H1 (cell line): ENCODE results near the gene HIPK2. TPM values are rescaled to one million over a fixed set of nuclear protein-coding genes. Genes with fewer than 3 reads are reported as not detected.

Source experiments
- CTBP2 ChIP-seq: IDR thresholded peaks from 2 replicates; pipeline ENCODE4 v1.7.0; 2011; ENCODE audit warnings: borderline replicate concordance, mild to moderate bottlenecking, moderate library complexity, mixed read lengths, low read length; ENCODE audit not compliant: insufficient read depth, insufficient read length
- KDM5A ChIP-seq: fragments of 200-600 bp; IDR thresholded peaks from 2 replicates; pipeline ENCODE4 v1.7.1; 2012; ENCODE audit warnings: mild to moderate bottlenecking, low read length, inconsistent platforms, mixed read lengths
- NRF1 ChIP-seq: IDR thresholded peaks from 2 replicates; pipeline ENCODE4 v1.6.1; 2011; ENCODE audit warnings: mild to moderate bottlenecking, low read depth, low read length, improper control_type of control experiment
- SIN3A ChIP-seq, 2 experiments: IDR thresholded peaks in 1 of 2; conservative IDR thresholded peaks in 1 of 2; 2 replicates each; pipeline ENCODE4 v1.6.1; 2011 to 2012; ENCODE audit warnings: low read length in 2 of 2, improper control_type of control experiment in 1 of 2, low read depth in 1 of 2, mild to moderate bottlenecking in 1 of 2
- SP2 ChIP-seq: IDR thresholded peaks from 2 replicates; pipeline ENCODE4 v1.6.1; 2012; ENCODE audit warnings: mild to moderate bottlenecking, low read length, inconsistent platforms
- polyA plus RNA-seq, 7 experiments: library from polyadenylated mRNA; depleted of rRNA in 3 of 7; stranded (reverse) in 5 of 7; unstranded in 2 of 7; fragments of >200 nt in 5 of 7; fragments of 200-250 nt in 2 of 7; gene quantifications; 1 replicate in 5 of 7; 2 replicates in 1 of 7; 4 replicates in 1 of 7; pipeline versions ENCODE4 v1.2.1 to v1.2.3, GENCODE V29; 2011 to 2013; ENCODE audit warnings: missing spikeins in 2 of 7, mixed read lengths in 2 of 7
- total RNA-seq: library from RNA; stranded (reverse); fragmentation: NEBNext Ultra II Directional; extraction: Animal tissue kit (Norgen Biotek cat#: 25700); gene quantifications from 2 replicates; pipeline ENCODE4 v1.2.1, GENCODE V29; 2021

The HIPK2 gene
- total and polyA plus RNA-seq, 2 of the 8 experiments (the other 6 are each of a cell fraction or from before 2014, with no cell fraction given) = 8.3 to 24.3 TPM

- TF ChIP-seq KDM5A = no peak
- TF ChIP-seq SP2 = no peak
- TF ChIP-seq NRF1 = no peak
- no peak for TF ChIP-seq CTBP2
- TF ChIP-seq SIN3A (conservative IDR thresholded peaks at IDR 0.05 in 1 of 2, IDR thresholded peaks at IDR 0.05 in 1 of 2; ENCODE audit: low read depth in 1 of 2, low read length in 2 of 2) = no peak
These were observed 229.3 kb downstream of the HIPK2 start (continued) for GRCh38 chr7:139548302-139549028.
